ENCODE measurements around the gene CLIC1. TPM values are rescaled to one million over a fixed set of nuclear protein-coding genes. Genes with fewer than 3 reads are reported as not detected.

CLIC1 gene
- total and polyA plus RNA-seq, 2 donors (not counting 1 experiment from before 2014, with no cell fraction given), result 216 to 290 TPM

GRCh38 chr6:31702819-31703716, 33.3 kb downstream of the CLIC1 start, which contains the start of gene ABHD16A:
Gene ABHD16A (minus strand): TSS chr6:31703324. CDS start chr6:31703281, 43 bp downstream.
- H3K27ac ChIP-seq (ENCODE audit: low read length in 2 of 2), result peak within 1 kb of the TSS; percentile 87 to 93
- H2AFZ ChIP-seq (ENCODE audit: insufficient read depth, low read depth, low read length, poor library complexity, severe bottlenecking), result peak within 1 kb of the TSS; percentile 89
- ATAC-seq (ENCODE audit: low read depth) (peak; percentile 95), DNase-seq (peak; percentile 99)
- TF ChIP-seq, protein P1, sequence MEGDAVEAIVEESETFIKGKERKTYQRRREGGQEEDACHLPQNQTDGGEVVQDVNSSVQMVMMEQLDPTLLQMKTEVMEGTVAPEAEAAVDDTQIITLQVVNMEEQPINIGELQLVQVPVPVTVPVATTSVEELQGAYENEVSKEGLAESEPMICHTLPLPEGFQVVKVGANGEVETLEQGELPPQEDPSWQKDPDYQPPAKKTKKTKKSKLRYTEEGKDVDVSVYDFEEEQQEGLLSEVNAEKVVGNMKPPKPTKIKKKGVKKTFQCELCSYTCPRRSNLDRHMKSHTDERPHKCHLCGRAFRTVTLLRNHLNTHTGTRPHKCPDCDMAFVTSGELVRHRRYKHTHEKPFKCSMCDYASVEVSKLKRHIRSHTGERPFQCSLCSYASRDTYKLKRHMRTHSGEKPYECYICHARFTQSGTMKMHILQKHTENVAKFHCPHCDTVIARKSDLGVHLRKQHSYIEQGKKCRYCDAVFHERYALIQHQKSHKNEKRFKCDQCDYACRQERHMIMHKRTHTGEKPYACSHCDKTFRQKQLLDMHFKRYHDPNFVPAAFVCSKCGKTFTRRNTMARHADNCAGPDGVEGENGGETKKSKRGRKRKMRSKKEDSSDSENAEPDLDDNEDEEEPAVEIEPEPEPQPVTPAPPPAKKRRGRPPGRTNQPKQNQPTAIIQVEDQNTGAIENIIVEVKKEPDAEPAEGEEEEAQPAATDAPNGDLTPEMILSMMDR (IDR thresholded peaks at IDR 0.05), result no peak
- no peak for TF ChIP-seq EZH2 (IDR thresholded peaks at IDR 0.05; ENCODE audit: borderline replicate concordance, insufficient read depth, low read depth, low read length, poor library complexity, severe bottlenecking)
- peak within 1 kb of the TSS; percentile 98 for H3K4me3 Mint-ChIP-seq
- H3K4me2 ChIP-seq (replicated peaks; ENCODE audit: low read depth, low read length, poor library complexity, severe bottlenecking), result peak within 1 kb of the TSS; percentile 75
- no peaks in the 10 kb centered on the region for H3K27me3 Mint-ChIP-seq
- H3K79me2 ChIP-seq (ENCODE audit: control insufficient read depth, insufficient read depth, low read length), result peaks cover 42% of the 10 kb centered on the region
- ChIA-PET POLR2A (interaction anchor here (0.6 to 1.9 kb wide), 10 partner anchors 22 to 160 kb away, joined by 3 to 16 read pairs (median 6); partner anchors contain the start of genes BAG6, CLIC1, DDAH2 and HSPA1B), CTCF (interaction anchor here (0.8 to 2.3 kb wide), 12 partner anchors 9 to 130 kb away, joined by 3 to 11 read pairs (median 4); partner anchors contain the start of genes DDAH2, LSM2 and LY6G5C)
- H3K4me3 ChIP-seq (ENCODE audit: control extremely low read depth in 1 of 5, extremely low read depth in 1 of 5, insufficient read depth in 1 of 5, low read depth in 2 of 5, low read length in 4 of 5), result peak within 1 kb of the TSS; percentile 65 to 98 (median 96)
- intact Hi-C loops (cut with micrococcal nuclease), result loop anchor here (1.0 to 5.0 kb wide), 5 partner anchors 22 to 159 kb away; partner anchors contain the start of genes CSNK2B, DDAH2, LY6G5B and LY6G5C
- H3K9me3 ChIP-seq (ENCODE audit: control extremely low read depth in 1 of 3, control insufficient read depth in 2 of 3, insufficient read depth in 1 of 3, low read length in 2 of 3), result no peaks in the 10 kb centered on the region
- H3K27me3 ChIP-seq (replicated peaks in 1 of 4; ENCODE audit: control extremely low read depth in 1 of 4, control insufficient read depth in 3 of 4, insufficient read depth in 4 of 4, low read length in 3 of 4), result no peaks in the 10 kb centered on the region
- peaks cover 0 to 27% of the 10 kb centered on the region in 2 experiments for H3K36me3 ChIP-seq (replicated peaks in 1 of 2; ENCODE audit: control extremely low read depth in 1 of 2, control insufficient read depth in 1 of 2, extremely low read depth in 1 of 2, insufficient read depth in 2 of 2, low read length in 1 of 2)
- peak within 1 kb of the TSS; percentile 97 for H3K9ac ChIP-seq (ENCODE audit: low read length)
- 1% methylated on average over 50 of the region's 54 CpGs for WGBS (ENCODE audit: insufficient coverage)
- peaks cover 20 to 28% of the 10 kb centered on the region in 2 donors for H3K4me1 ChIP-seq (ENCODE audit: control insufficient read depth in 2 of 2, insufficient read depth in 2 of 2, low read length in 2 of 2)
- no peaks in the 10 kb centered on the region for H3K9me3 Mint-ChIP-seq (ENCODE audit: insufficient read depth)
- H3K4me1 Mint-ChIP-seq, result peaks cover 31% of the 10 kb centered on the region
- no peaks in the 10 kb centered on the region for H4K20me1 ChIP-seq (ENCODE audit: control insufficient read depth, insufficient read depth, low read length, poor library complexity, severe bottlenecking)
- peak within 1 kb of the TSS; percentile 91 for H3K27ac Mint-ChIP-seq
